Measurements from ENCODE around the gene GDF2. TPM values are rescaled to one million over a fixed set of nuclear protein-coding genes. Genes with fewer than 3 reads are reported as not detected.
A peak's percentile ranks its signal among the peaks of the same experiment; 100 is the strongest.

Gene GDF2
- total RNA-seq, 1 experiment from 2014 or later = not detected

DNA sequence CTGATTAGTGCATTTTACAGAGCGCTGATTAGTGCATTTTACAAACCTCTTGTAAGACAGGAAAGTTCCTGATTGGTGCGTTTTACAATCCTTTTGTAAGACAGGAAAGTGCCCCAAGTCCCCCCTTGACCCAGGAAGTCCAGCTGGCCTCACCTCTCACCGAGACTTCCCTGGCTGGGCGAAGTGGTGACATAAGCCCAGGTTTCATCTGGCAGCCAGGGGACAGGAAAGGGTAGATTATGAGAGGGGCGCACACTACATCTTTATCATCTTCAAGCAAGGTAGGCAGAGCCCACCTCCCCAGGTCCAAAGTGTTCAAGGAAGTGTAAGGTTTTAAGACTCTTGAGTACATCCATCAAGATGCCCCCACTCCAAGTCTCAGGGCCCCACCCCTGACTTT lies 27.8 kb upstream of the GDF2 start:
- no peak overlapping the region for H2BK20ac ChIP-seq (ENCODE audit: low read depth, low read length, poor library complexity, severe bottlenecking)
- H3K27ac ChIP-seq (ENCODE audit: insufficient read length, low read depth, low read length) = no peak overlapping the region
- H3K9ac ChIP-seq (ENCODE audit: extremely low read depth, insufficient read length, low read length) = no peak overlapping the region
- no peak overlapping the region for H3K14ac ChIP-seq (ENCODE audit: insufficient read depth, low read length)
- no peak overlapping the region for H3T11ph ChIP-seq (ENCODE audit: low read length)
- no peak overlapping the region for H2BK15ac ChIP-seq (ENCODE audit: low read depth, low read length)
- no peak overlapping the region for H3K4ac ChIP-seq (ENCODE audit: low read depth, low read length)
- H3K4me1 ChIP-seq (ENCODE audit: insufficient read depth, low read length) = no peaks in the 10 kb centered on the region
- H3K9me3 Mint-ChIP-seq = no peaks in the 10 kb centered on the region
- H3K18ac ChIP-seq (ENCODE audit: insufficient read length, low read depth, low read length) = no peak overlapping the region
- DNase-seq = peak; percentile 7
- H2BK12ac ChIP-seq (ENCODE audit: insufficient read length, low read depth, low read length) = no peak overlapping the region
- H3K36me3 Mint-ChIP-seq (ENCODE audit: insufficient read depth in 1 of 3, low read depth in 3 of 3) = no peaks in the 10 kb centered on the region
- no peaks in the 10 kb centered on the region for H3K79me1 ChIP-seq (ENCODE audit: insufficient read depth, low read depth, low read length, poor library complexity, severe bottlenecking)
- TF ChIP-seq, protein P1, sequence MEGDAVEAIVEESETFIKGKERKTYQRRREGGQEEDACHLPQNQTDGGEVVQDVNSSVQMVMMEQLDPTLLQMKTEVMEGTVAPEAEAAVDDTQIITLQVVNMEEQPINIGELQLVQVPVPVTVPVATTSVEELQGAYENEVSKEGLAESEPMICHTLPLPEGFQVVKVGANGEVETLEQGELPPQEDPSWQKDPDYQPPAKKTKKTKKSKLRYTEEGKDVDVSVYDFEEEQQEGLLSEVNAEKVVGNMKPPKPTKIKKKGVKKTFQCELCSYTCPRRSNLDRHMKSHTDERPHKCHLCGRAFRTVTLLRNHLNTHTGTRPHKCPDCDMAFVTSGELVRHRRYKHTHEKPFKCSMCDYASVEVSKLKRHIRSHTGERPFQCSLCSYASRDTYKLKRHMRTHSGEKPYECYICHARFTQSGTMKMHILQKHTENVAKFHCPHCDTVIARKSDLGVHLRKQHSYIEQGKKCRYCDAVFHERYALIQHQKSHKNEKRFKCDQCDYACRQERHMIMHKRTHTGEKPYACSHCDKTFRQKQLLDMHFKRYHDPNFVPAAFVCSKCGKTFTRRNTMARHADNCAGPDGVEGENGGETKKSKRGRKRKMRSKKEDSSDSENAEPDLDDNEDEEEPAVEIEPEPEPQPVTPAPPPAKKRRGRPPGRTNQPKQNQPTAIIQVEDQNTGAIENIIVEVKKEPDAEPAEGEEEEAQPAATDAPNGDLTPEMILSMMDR (conservative IDR thresholded peaks at IDR 0.05) = no peak
- H3K27ac Mint-ChIP-seq = no peak overlapping the region
- H3K27me3 Mint-ChIP-seq (ENCODE audit: low read depth) = peaks cover 49% of the 10 kb centered on the region
- no peak overlapping the region for H3K23ac ChIP-seq (ENCODE audit: insufficient read length, low read depth, low read length)
- no peak overlapping the region for H3K4me2 ChIP-seq (ENCODE audit: insufficient read depth, insufficient read length, low read length)
- no peak overlapping the region for H2BK5ac ChIP-seq (ENCODE audit: insufficient read length, low read length)
- no peak overlapping the region for H2AFZ ChIP-seq (ENCODE audit: low read length)
- no peak overlapping the region for H3K56ac ChIP-seq (ENCODE audit: insufficient read length, low read depth, low read length)
- WGBS (ENCODE audit: extremely low coverage, insufficient read length, low lambda C conversion rate) = no CpG with 5 or more reads among the region's 5 CpGs
- no peak overlapping the region for H2BK120ac ChIP-seq (ENCODE audit: low read depth, low read length, poor library complexity, severe bottlenecking)
- peaks cover 2% of the 10 kb centered on the region; the same call in 1 of the 2 replicates for H3K27me3 ChIP-seq (ENCODE audit: insufficient read depth, low read length)
- H3K4me3 Mint-ChIP-seq = no peak overlapping the region
- peaks cover under 1 to 17% of the 10 kb centered on the region in 2 experiments for H3K4me1 Mint-ChIP-seq
- no peak overlapping the region for H4K5ac ChIP-seq (ENCODE audit: insufficient read length, low read depth, low read length)
- H2AK5ac ChIP-seq (ENCODE audit: insufficient read length, low read length) = no peak overlapping the region
- no peaks in the 10 kb centered on the region for H4K20me1 ChIP-seq (ENCODE audit: control insufficient read depth, insufficient read depth, insufficient read length)
- H3K23me2 ChIP-seq (ENCODE audit: insufficient read length, low read depth, low read length, poor library complexity, severe bottlenecking) = no peaks in the 10 kb centered on the region
- no peak overlapping the region for H4K8ac ChIP-seq (replicated peaks; ENCODE audit: insufficient read length, low read depth, low read length)
- H3K9me3 ChIP-seq (ENCODE audit: control insufficient read depth, low read depth, low read length) = no peaks in the 10 kb centered on the region
- H4K91ac ChIP-seq (ENCODE audit: insufficient read length, low read depth, low read length) = no peak overlapping the region
- no peaks in the 10 kb centered on the region for H3K79me2 ChIP-seq (ENCODE audit: insufficient read depth, low read length)
